GM12878 (cell line): ENCODE results near the gene FGD3. TPM values are rescaled to one million over a fixed set of nuclear protein-coding genes. Genes with fewer than 3 reads are reported as not detected.

ENCODE experiments used
- ATAC-seq: fragments of 200-7000 bp; cut with Tn5 transposase; 3 replicates; pipeline ENCODE4 v1.9.1; 2020; ENCODE audit warnings: mild to moderate bottlenecking, moderate library complexity
- BruUV-seq: library from RNA; stranded (reverse); fragments of 400-500 nt; replicated peaks from 2 replicates; lab custom pipeline; 2021; lab: Mats Ljungman, UMichigan
- CTCF ChIA-PET: fragments of 300-600 bp; sonication (Branson Sonifier 250); formaldehyde crosslinking; extraction: SDS; loops from one replicate; lab custom pipeline; 2021; ENCODE audit warnings: inconsistent platforms; lab: Yijun Ruan, JAX
- POLR2A ChIA-PET: fragments of 350-600 bp; formaldehyde crosslinking; extraction: SDS; loops from one replicate; lab custom pipeline; 2021; ENCODE audit warnings: inconsistent platforms; lab: Charles Lee
- RAD21 ChIA-PET: fragments of 300-600 bp; sonication (Branson Sonifier 250); formaldehyde crosslinking; loops from one replicate; lab custom pipeline; 2023; ENCODE audit warnings: antibody characterized with exemption; ENCODE audit not compliant: unreplicated experiment; lab: Charles Lee
- SMC1A ChIA-PET: fragments of 300-600 bp; sonication (Branson Sonifier 250); formaldehyde crosslinking; loops from one replicate; lab custom pipeline; 2023; ENCODE audit not compliant: unreplicated experiment, uncharacterized antibody; lab: Charles Lee
- DNase-seq: peaks from one replicate; pipeline ENCODE4 v3.0.0-alpha.2; 2011; ENCODE audit warnings: low read depth, low spot score
- FAIRE-seq: peaks from 3 replicates; lab custom pipeline; 2011; peaks lifted over from hg19 to GRCh38; lab: Jason Lieb, UNC
- H2AFZ ChIP-seq: 2 replicates; pipeline ENCODE4 v1.6.0; 2011; ENCODE audit warnings: low read depth, low read length, control low read depth; ENCODE audit not compliant: control insufficient read depth
- H3K27ac ChIP-seq: 2 replicates; pipeline ENCODE4 v1.5.1; 2011; ENCODE audit warnings: control low read depth; ENCODE audit not compliant: control insufficient read depth, insufficient read depth
- H3K27me3 ChIP-seq, 2 experiments: replicated peaks in 1 of 2; 2 replicates each; pipeline versions ENCODE4 v1.6.0 to v1.6.1; 2011; ENCODE audit warnings: low read length in 1 of 2; ENCODE audit not compliant: control insufficient read depth in 2 of 2, insufficient read depth in 2 of 2
- H3K36me3 ChIP-seq, 2 experiments: 2 replicates each; pipeline ENCODE4 v1.5.1; 2011; ENCODE audit warnings: low read length in 1 of 2; ENCODE audit not compliant: control insufficient read depth in 2 of 2, insufficient read depth in 2 of 2
- H3K4me1 ChIP-seq: 2 replicates; pipeline ENCODE4 v1.6.1; 2011; ENCODE audit warnings: mild to moderate bottlenecking, low read length, moderate library complexity, mixed read lengths; ENCODE audit not compliant: control insufficient read depth, insufficient read depth
- H3K4me2 ChIP-seq: 2 replicates; pipeline ENCODE4 v1.6.0; 2011; ENCODE audit warnings: control low read depth; ENCODE audit not compliant: control insufficient read depth, insufficient read depth
- H3K4me3 ChIP-seq: fragments of 200-600 bp; sonication (generic); 2 replicates; pipeline ENCODE4 v1.5.1; 2016
- H3K79me2 ChIP-seq: 2 replicates; pipeline ENCODE4 v1.6.0; 2011; ENCODE audit warnings: low read length; ENCODE audit not compliant: control insufficient read depth, insufficient read depth
- H3K9ac ChIP-seq: 2 replicates; pipeline ENCODE4 v1.8.0; 2011; ENCODE audit warnings: low read length, control low read depth, mixed read lengths; ENCODE audit not compliant: control insufficient read depth, insufficient read depth
- H3K9me3 ChIP-seq: replicated peaks from 3 replicates; pipeline ENCODE4 v1.5.1; 2011; ENCODE audit warnings: mild to moderate bottlenecking, low read length; ENCODE audit not compliant: control insufficient read depth, insufficient read depth
- H4K20me1 ChIP-seq: 2 replicates; pipeline ENCODE4 v1.6.0; 2011; ENCODE audit not compliant: control insufficient read depth, insufficient read depth
- HDAC6 ChIP-seq: fragments of 200-600 bp; sonication (generic); IDR thresholded peaks from one replicate; pipeline ENCODE4 v1.8.0; 2017; ENCODE audit warnings: antibody characterized with exemption; ENCODE audit not compliant: unreplicated experiment
- LARP7 ChIP-seq: fragments of 450-650 bp; IDR thresholded peaks from 2 replicates; pipeline ENCODE4 v1.6.1; 2017; ENCODE audit warnings: mild to moderate bottlenecking
- RAD21 ChIP-seq: IDR thresholded peaks from 2 replicates; pipeline ENCODE4 v1.6.1; 2011; ENCODE audit warnings: mild to moderate bottlenecking, low read depth, low read length, moderate library complexity; ENCODE audit not compliant: insufficient read depth
- ZBTB40 ChIP-seq: fragments of 450-650 bp; IDR thresholded peaks from 2 replicates; pipeline ENCODE4 v1.6.1; 2016; ENCODE audit warnings: mild to moderate bottlenecking, moderate library complexity, borderline replicate concordance
- ZNF207 ChIP-seq: fragments of 450-650 bp; IDR thresholded peaks from 2 replicates; pipeline ENCODE4 v1.6.1; 2014; ENCODE audit warnings: antibody characterized with exemption, mild to moderate bottlenecking, borderline replicate concordance
- WGBS: methylation state at CpG from one replicate; pipeline ENCODE4 v1.1.6; 2016; ENCODE audit warnings: low lambda C conversion rate; ENCODE audit not compliant: insufficient replicate concordance, insufficient coverage; ENCODE audit errors: missing lambda C conversion rate; 5-methylcytosine and 5-hydroxymethylcytosine counted together
- in situ Hi-C: fragments of 300-500 bp; cut with MboI; formaldehyde crosslinking; loops from 9 replicates; pipeline ENCODE4 v1.14.3; 2018; ENCODE audit warnings: mixed read lengths
- intact Hi-C: fragments of 100-400 bp; cut with micrococcal nuclease; formaldehyde crosslinking; loops from one replicate; pipeline ENCODE4 v1.14.2; 2022; ENCODE audit not compliant: unreplicated experiment
- polyA plus RNA-seq, 11 experiments: library from polyadenylated mRNA; depleted of rRNA in 4 of 11; unstranded in 6 of 11; stranded (reverse) in 5 of 11; fragments of >200 nt; fragmentation: Nextera tagmentation in 4 of 11; fragmentation: Illumina TruSeq in 1 of 11; extraction: Ambion mirVana in 4 of 11; extraction: Trizol in 1 of 11; gene quantifications; 1 replicate in 1 of 11; 2 replicates in 10 of 11; pipeline versions ENCODE4 v1.2.1 to v1.2.3, GENCODE V29; 2011 to 2016; ENCODE audit warnings: inconsistent platforms in 2 of 11, missing spikeins in 2 of 11, low read depth in 1 of 11
- total RNA-seq, 4 experiments: library from RNA; depleted of rRNA in 3 of 4; stranded (reverse); fragments of >200 nt in 3 of 4; fragmentation: Illumina TruSeq in 1 of 4; extraction: Trizol in 1 of 4; gene quantifications; 2 replicates each; pipeline versions ENCODE4 v1.2.1 to v1.2.3, GENCODE V29; 2013 to 2021

FGD3 gene
- total and polyA plus RNA-seq, 10 of the 15 experiments (the other 5 are each of a cell fraction or from before 2014, with no cell fraction given): 0.26 to 18.1 (median 12.4) TPM

- Histone ChIP-seq H2AFZ (peak overlapping the region; percentile 98), H3K4me2 (peak overlapping the region; percentile 100), H3K27ac (peak overlapping the region; percentile 97), H3K79me2 (peaks cover 29% of the 10 kb centered on the region), H3K9me3 (peaks cover 5% of the 10 kb centered on the region; the same call in 2 of the 3 replicates), H3K36me3 (no peaks in the 10 kb centered on the region), H3K4me1 (peaks cover 32% of the 10 kb centered on the region), H3K4me3 (peak overlapping the region; percentile 72), H4K20me1 (no peaks in the 10 kb centered on the region), H3K27me3 (no peaks in the 10 kb centered on the region), H3K9ac (peak overlapping the region; percentile 80)
- ChIA-PET POLR2A (interaction anchor here (1.0 to 1.7 kb wide), 3 partner anchors 95 to 130 kb away, joined by 3 to 6 read pairs (median 5); no protein-coding TSS in a partner anchor), SMC1A (interaction anchor here (0.5 to 2.0 kb wide), 4 partner anchors 10 to 778 kb away, joined by 3 to 10 read pairs (median 3); no protein-coding TSS in a partner anchor), RAD21 (interaction anchor here (0.8 to 2.0 kb wide), 8 partner anchors 39 to 144 kb away, joined by 3 to 8 read pairs (median 5); no protein-coding TSS in a partner anchor), CTCF (interaction anchor here (0.9 to 2.8 kb wide), 2 partner anchors 100 to 144 kb away, joined by 4 to 9 read pairs; no protein-coding TSS in a partner anchor)
- no peak for DNase-seq
- FAIRE-seq: no peak
- intact Hi-C loops: loop anchor here (2.0 kb wide), 1 partner anchor 100 kb away; no protein-coding TSS in a partner anchor
- in situ Hi-C loops: no loop called here
- BruUV-seq: TSS peak; percentile 82
- WGBS: 11% methylated on average over 17 of the region's 17 CpGs
- ATAC-seq: peak; percentile 43
- TF ChIP-seq RAD21 (no peak), ZNF207 (no peak), ZBTB40 (0 out of 2 replicates have a peak, but pooled peaks have one; percentile 2), HDAC6 (no peak), LARP7 (0 out of 2 replicates have a peak, but pooled peaks have one; percentile 2)
These were observed 17.3 kb downstream of the FGD3 start for GRCh38 chr9:92964607-92965060.
